GM21526 (cell line): ENCODE measurements around the gene HOXB9.

Source experiments
- ATAC-seq: cut with Tn5 transposase; IDR thresholded peaks from one replicate; pipeline ENCODE4 v1.9.1; 2021; ENCODE audit warnings: moderate library complexity; ENCODE audit not compliant: unreplicated experiment, low FRiP score

HOXB9 gene

GRCh38 chr17:48639982-48640857, 14.1 kb upstream of the HOXB9 start:
- no peak for ATAC-seq

GRCh38 chr17:48639136-48639535, 13.0 kb upstream of the HOXB9 start:
- ATAC-seq = no peak

DNA sequence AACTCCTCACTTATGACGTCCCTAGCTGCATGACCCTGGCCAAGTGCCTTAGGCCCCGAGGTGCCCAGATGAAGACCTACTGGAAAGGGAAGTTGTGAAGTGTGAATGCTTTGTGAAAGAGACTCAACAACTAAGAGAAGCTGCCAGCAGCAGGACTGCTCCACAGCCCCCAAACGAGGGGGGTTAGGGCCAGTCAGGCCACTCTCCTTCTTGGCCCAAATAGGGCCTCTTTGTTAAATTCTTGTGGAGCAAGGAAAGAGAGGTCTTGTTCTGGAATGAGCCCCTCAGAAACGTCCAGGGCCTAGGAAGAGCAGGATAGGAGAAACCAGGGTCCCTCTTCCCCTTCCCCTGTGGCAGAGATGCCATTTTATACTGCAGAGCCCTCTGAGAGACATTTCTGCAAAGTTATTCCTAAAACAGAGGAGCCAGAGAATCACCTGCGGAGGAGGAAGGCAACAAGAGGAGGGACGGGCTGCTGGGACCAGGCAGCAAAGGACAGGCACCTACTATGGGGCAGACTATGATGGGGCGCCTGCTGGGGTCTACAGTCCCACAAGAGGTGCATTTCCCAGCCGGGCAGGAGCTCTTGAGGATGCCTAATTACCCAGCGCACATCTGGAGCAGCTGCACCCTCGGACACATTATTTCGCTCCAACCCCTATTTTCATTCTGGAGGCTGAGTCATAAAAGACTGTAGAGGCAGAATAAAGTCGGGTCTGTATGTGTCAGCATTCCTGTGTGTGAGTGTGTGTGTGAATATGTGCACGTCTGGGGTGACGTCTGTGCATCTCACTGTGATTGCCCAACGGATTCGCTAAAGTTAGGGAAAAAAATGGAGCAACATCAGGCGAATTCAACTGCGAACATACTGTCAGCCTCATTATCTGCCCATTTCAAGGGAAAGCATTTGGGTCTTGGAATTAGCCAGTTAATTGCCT, 11.4 kb upstream of the HOXB9 start:
- no peak for ATAC-seq

DNA sequence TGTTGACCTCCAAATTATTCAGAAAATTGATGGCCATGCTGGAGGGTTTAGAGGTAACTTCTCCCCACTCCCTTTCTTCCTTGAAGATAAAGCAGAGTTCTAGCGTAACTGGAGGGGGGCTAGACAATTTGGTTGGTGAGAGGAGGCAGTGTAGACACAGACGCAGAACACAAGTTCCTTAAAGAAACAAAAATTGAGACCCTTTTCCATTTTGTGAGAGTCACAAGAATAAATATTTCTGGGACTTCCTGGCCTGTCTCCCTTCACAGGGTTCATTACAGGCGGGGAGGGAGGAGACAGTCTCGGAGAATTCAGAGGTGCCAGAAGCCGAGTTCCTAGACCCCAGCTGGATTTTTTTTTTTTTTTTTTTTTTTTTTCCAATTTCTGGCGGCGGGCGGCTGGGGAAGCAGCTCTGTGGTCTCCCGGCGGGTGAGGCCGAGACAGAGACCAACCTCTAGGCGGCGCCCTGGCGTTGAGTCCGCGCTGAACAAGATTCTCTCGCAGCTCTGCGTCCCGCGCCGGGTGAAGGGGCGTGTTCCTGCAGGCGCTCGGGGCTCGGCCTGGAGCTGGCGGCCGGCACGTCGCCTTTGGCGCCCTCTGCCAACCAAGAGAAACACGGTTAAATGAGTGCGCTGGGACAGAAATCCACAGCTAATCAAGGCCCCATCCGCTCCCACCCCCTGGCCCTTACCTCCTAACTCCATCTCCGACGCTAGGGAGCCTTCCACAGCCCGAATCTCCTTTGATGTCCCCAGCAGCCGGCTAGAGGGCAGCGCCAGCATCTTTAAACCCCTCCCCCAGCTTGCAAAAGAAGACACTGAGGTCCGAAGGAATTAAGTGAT, 10.2 kb upstream of the HOXB9 start:
- no peak for ATAC-seq

GRCh38 chr17:48634493-48635208, 8.5 kb upstream of the HOXB9 start:
- no peak for ATAC-seq

DNA sequence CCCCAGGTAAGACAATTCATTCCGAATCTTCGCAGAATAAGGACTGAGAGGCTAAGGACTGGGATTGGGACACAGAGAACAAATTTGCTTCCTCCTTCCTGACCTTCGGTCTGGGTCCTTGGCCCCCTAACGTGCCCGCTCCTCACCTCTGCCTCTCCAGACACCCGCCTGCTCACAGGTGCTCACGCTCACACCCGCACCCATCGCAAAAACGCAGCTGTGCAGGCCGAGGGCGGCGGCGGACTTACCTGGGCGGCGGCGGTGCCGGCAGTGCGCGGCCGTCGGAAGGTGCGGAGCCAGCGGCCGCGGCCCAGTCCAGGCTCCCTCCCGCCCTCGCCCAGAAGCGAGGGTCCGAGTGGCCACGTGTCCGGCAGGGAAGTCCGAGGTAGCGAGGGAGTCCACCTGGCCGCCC, 7.1 kb upstream of the HOXB9 start:
- no peak for ATAC-seq

GRCh38 chr17:48632579-48633265, 6.6 kb upstream of the HOXB9 start:
- no peak for ATAC-seq

GRCh38 chr17:48631693-48632578, 5.8 kb upstream of the HOXB9 start:
- ATAC-seq = no peak

DNA sequence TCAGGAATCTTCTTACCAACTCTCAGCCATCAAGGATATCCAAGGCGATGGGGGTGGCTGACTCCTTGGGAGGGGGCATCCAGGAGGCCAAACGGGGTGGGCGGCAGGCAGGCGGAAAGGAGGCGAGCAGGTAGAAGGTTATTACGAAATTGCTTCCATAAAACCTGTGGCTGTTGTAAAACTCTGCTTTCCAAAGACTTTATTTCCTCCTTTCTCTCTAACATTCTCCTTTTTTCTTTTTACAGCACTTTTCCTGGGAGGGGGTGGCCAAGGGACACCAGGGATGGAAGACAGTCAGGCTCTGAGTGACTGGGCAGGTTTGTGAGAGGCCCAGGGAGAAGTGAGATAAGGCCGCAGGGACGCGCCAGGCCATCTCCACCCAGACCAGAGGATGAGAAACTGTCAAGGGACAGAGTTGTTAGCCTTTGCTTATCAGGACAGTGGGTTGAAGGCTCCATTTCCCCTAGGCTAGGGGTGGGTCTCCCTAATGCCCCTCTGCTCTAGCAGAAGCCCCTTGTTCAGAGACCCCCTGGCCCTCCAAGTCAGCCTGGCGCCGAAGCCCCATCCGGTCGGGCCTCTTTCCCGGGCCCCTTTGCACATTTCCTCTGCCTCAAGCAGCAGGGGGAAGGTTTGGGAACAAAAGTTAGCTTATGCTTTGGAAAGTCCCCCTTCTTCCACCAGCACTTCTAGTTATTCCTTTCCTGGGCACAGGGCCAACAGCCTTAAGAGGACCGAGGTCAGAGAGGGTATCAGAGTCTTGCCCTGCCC, 5.0 kb upstream of the HOXB9 start:
- no peak for ATAC-seq

GRCh38 chr17:48630009-48630924, 4.1 kb upstream of the HOXB9 start:
- ATAC-seq = no peak

- no peak for ATAC-seq
Observed at GRCh38 chr17:48629411-48629759, 3.2 kb upstream of the HOXB9 start.

DNA sequence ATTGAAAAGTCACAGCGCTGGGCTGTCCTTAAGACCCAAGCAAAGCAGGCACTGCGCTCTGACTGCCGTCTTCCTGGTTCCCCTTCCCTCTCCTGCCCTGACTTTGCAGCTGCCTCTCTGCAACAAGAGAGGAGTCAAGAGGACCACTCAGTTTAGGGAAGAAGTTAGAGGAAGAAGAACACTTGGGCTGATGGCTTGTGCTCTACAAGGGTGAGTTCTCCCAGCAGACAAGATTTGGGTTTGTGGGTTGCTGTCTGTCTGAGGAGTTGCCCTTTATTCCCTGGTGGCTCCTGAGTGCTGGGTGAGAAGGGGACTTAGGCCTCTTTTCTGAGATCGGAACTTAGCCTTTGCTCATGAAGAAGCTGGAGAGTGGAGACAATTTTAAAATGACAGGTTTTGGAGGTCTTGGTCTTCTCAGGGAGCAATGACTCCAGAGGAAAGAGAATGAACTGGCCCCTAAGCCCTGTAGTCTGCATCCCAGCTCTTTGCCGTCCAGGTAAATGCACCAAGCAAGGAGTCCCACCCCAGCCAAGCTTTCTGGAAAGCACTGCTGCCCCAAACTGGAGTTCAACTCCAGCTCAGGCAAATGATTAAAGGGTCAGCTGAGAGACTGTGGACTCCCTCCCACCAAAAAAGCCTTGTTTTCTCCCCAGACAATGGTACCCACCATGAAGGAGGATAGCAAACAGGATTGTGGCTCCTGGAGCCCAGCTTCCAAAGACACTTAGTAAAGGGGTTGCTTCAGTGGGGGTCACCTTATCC, 2.7 kb upstream of the HOXB9 start:
- no peak for ATAC-seq

DNA sequence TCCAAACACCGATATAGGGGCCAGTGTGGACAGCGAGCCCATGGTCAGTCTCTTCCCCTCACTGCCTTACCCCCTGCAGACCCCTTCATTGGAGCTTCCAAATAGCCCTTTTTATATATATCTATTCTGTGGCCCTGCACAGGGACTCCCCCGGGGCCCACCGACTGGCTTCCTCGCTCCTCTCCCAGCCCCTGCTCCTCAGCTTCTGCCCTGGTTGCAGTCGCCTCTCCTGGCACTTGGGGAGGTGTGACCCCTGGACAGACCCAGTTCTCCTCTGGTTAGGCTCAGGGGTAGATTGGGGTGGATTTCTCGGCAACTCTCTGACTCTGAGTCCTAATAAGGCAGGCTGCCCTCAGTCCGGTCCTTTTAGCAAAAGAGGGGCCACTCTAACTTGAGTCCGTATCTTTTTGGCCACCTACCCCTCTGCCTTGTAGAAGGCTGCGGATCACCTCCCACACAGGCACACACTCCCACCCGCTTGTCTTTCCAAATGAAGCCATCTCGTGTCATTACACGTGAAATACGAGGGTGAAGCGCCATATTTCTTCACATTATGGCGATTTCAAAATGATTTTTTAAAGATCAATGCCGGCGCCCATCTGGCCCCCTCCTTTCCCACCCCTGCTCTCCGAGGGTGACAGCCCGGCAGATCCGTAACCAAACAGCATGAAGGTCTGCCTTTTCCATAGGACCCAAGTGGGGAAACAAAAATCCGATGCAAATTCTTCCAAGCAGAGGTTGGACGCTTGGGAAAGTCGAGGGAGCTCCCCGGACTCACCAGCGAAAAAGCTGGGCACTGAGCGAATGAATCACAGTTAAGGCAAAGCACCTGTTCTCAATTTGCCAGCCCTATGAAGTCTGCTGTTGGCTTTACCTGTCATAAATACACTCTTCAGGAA, 1.7 kb upstream of the HOXB9 start:
- no peak for ATAC-seq

DNA sequence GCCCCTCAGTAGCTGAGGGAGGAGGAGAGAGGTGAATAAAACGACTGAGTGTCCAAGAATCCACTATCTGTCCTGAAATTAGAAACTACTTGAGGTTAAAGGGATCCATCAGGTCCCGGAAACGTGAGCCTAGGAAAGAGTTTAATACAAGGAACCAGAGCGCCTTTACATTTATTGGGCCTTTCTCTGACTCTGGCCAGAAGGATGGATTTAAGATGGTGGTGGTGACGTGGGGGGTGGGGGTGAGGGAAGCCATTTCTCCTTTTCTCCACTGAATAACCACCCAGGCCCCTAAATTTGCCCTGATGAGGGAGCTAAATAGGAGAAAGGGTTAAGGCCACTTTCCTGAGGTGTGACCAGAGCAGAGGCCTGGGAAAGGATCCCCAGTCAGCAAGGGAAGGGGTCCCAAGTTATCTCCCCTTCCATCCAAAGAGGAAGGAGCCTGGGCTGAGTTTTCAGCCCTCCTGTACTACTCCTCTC, 1.0 kb upstream of the HOXB9 start:
- no peak for ATAC-seq
